Inferior parietal cortex (tissue), 1 donor: ENCODE results near the gene CAMK2G.

Experiments used
- DNase-seq: peaks from one replicate; pipeline ENCODE4 v3.0.0-alpha.2; 2016; ENCODE audit errors: extremely low spot score

Gene CAMK2G

DNA sequence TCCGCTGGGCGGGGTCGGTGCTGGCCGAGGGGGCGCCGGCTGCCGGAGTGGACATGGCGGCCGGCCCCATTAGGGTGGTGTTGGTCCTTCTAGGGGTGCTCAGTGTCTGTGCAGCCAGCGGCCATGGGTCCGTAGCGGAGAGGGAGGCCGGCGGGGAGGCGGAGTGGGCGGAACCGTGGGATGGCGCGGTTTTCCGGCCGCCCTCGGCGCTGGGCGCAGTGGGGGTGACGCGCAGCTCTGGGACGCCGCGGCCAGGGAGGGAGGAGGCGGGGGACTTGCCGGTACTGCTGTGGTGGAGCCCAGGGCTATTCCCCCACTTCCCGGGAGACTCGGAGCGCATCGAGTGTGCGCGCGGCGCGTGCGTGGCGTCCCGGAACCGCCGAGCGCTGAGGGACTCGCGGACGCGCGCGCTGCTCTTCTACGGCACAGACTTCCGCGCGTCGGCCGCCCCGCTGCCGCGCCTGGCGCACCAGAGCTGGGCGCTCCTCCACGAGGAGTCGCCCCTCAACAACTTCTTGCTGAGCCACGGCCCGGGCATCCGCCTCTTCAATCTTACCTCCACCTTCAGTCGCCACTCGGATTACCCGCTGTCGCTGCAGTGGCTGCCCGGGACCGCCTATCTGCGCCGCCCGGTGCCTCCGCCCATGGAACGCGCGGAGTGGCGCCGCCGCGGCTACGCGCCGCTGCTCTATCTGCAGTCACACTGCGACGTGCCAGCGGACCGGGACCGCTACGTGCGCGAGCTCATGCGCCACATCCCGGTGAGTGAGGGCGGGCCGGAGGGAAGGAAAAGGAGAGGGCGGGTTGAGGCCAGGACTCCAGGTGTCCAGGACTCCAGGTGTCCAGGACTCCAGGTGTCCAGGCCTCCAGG lies 101.8 kb downstream of the CAMK2G start:
- peak; percentile 68 for DNase-seq

DNA sequence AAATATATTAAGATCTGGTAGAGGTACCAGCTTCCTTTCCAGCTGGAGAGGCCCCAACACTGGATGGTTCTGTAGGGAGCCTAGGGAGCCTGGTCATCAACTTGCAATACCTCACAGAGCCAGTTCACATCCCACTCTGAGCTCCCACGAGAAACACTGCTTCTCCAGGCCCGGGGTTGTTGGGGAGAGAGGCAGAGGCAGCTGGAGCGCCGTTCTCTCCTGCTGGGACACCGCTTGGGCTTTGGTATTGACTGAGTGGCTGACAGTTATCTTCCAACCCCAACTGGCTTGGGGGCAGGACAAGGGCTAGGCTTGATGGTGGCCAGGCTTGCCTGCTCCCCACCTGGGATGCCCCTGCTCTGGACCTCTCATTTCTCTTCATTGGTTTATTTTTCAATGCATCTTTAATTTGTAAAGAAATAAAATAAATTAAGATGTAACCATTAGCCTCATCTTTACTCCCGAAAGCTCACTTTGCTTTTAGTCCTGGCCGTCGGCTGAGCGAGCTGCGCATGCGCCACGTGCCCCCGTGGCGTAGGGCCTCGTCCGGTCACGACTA lies 102.6 kb downstream of the CAMK2G start:
- peak; percentile 91 for DNase-seq

DNA sequence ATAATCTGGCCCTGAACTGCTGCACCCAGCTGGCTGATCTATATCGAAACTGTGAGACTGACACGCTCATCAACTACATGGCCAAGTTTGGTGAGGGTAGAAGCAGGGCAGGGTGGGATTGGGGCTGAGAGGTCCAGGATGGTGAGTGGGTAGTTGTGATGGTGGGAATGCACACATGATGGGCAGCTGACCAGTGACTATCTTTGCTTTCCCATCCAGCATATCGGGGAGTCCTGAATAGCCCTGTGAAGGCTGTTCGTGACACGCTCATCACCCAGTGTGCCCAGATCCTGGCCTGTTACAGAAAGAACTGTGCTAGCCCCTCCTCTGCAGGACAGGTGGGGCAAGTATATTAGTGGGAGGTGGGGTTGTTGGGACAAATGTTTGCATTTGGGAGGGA lies 105.0 kb downstream of the CAMK2G start:
- no peak for DNase-seq

DNA sequence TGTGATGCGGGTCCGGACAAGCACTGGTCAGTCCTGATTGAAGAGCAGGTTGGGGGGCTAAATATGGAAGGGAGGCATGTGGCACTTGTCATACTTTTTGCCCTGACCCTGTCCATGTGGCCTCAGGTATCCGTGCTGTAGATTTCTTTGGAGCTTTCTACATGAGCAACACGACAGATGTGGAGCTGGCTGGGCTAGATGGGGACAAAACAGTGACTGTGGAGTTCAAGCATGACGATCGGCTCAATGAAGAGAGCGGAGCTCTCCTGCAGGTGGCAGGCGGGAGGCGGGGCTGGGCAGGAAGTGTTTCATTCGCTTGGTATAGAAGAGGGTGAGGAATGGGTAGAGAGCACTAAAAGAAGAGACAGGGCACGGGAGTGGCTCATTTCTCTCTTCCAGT lies 105.5 kb downstream of the CAMK2G start:
- DNase-seq = no peak

DNA sequence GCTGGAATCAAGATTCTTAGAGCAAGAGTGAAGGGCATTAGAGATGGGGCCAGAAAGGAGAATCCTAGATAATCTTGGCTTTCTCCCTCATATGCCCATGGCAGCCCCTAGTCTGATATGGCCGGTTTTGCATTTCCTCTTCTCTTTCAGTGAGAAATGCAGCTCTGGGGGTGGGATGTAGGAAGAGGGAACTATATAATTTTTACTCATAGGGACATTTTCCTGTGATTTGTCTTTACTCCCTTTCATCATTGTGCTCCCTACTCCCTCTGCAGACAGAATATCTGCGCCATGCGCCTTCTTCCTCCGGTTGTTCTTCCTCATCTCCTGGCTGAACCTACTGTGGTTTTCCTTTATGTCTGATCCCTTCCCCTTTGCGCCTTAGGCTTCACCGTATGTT lies 109.3 kb downstream of the CAMK2G start:
- no peak for DNase-seq

DNA sequence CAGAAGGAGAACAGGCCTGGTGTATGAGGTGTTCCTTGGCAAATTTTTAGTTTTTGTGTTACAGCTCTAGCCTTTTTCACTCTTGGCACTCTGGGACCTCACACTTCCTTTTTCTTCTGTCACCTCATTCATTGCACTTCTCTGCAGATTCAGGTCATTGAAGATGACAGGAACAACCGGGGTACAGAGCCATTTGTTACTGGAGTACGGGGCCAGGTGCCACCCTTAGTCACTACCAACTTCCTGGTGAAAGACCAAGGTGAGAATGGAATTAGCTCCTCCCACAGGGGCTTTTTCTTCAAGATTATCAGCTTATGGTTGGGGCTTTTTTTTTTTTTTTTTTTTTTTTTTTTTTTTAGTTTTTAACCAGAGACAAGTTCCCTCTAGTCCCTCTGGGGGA lies 111.0 kb downstream of the CAMK2G start:
- no peak for DNase-seq

DNA sequence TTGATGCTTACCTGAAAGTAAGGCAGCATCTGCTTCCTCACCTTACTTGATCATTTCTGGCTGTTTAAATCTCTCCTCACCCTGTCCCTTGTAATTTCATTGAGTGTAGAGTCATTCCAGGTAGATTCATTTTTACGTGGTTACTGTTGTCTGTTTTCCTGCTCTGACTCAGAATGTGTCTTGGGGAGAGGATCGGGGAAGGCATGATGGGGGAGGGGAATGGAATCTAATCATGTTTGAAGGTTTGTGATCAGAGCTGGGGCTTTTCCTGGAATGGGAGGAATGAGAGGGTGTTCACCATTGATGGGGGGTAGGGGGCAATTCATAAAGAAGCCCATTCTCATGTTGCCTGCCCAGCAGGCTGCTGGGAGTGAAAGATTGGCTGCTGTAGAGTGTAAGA lies 111.4 kb downstream of the CAMK2G start:
- DNase-seq = no peak
